DOHH2 (cell line): Measurements from ENCODE around the gene CYSRT1.

Source experiments
- H3F3A ChIP-seq: fragments of 200-600 bp; sonication (generic), shearing (Covaris generic); 2 replicates; pipeline ENCODE4 v1.6.0; 2016; ENCODE audit warnings: antibody characterized with exemption, mild to moderate bottlenecking; ENCODE audit not compliant: control insufficient read depth, insufficient read depth
- H3K27ac ChIP-seq: fragments of 200-600 bp; sonication (generic); 2 replicates; pipeline ENCODE4 v1.5.1; 2014; ENCODE audit warnings: low read depth, mild to moderate bottlenecking, low read length, moderate library complexity
- H3K27me3 ChIP-seq: fragments of 200-600 bp; sonication (generic); 2 replicates; pipeline ENCODE4 v1.6.1; 2014; ENCODE audit warnings: mild to moderate bottlenecking, low read length, mixed read lengths; ENCODE audit not compliant: control insufficient read depth
- H3K36me3 ChIP-seq: fragments of 200-600 bp; sonication (generic); 2 replicates; pipeline ENCODE4 v1.6.1; 2014; ENCODE audit warnings: mild to moderate bottlenecking, low read length, moderate library complexity, mixed read lengths; ENCODE audit not compliant: control insufficient read depth
- H3K4me1 ChIP-seq: fragments of 200-600 bp; sonication (generic); 2 replicates; pipeline ENCODE4 v1.6.1; 2014; ENCODE audit warnings: mild to moderate bottlenecking, low read length, mixed read lengths; ENCODE audit not compliant: control insufficient read depth
- H3K4me2 ChIP-seq: fragments of 200-600 bp; sonication (generic); 2 replicates; pipeline ENCODE4 v1.6.0; 2014; ENCODE audit warnings: mild to moderate bottlenecking, low read length, moderate library complexity
- H3K4me3 ChIP-seq: fragments of 200-600 bp; sonication (generic); 2 replicates; pipeline ENCODE4 v1.5.1; 2014; ENCODE audit warnings: mild to moderate bottlenecking, low read length, mixed read lengths
- H3K79me2 ChIP-seq: fragments of 200-600 bp; sonication (generic); 2 replicates; pipeline ENCODE4 v1.6.1; 2014; ENCODE audit warnings: mild to moderate bottlenecking, low read length, mixed read lengths; ENCODE audit not compliant: control insufficient read depth
- H3K9me2 ChIP-seq: fragments of 200-600 bp; sonication (generic); replicated peaks from 2 replicates; pipeline ENCODE4 v1.6.1; 2014; ENCODE audit warnings: mild to moderate bottlenecking, low read length, mixed read lengths; ENCODE audit not compliant: control insufficient read depth
- H3K9me3 ChIP-seq: fragments of 200-600 bp; sonication (generic); 2 replicates; pipeline ENCODE4 v1.6.1; 2014; ENCODE audit warnings: antibody characterized with exemption, low read length, mixed read lengths; ENCODE audit not compliant: control insufficient read depth, insufficient read depth
- H4K20me1 ChIP-seq: fragments of 200-600 bp; sonication (generic); 2 replicates; pipeline ENCODE4 v1.6.0; 2014; ENCODE audit warnings: low read depth, mild to moderate bottlenecking, antibody characterized with exemption, low read length, moderate library complexity; ENCODE audit not compliant: control insufficient read depth, insufficient read depth
- EZH2phosphoT487 ChIP-seq: fragments of 200-600 bp; sonication (generic); IDR thresholded peaks from 2 replicates; pipeline ENCODE4 v1.6.1; 2017; ENCODE audit warnings: borderline replicate concordance, mild to moderate bottlenecking, antibody characterized with exemption, low read length, moderate library complexity, mixed read lengths
- TF ChIP-seq, protein P1 (sequence below): fragments of 200-600 bp; sonication (generic); IDR thresholded peaks from one replicate; pipeline ENCODE4 v1.5.1; 2014; ENCODE audit warnings: antibody characterized with exemption, mild to moderate bottlenecking, low read depth, low read length; ENCODE audit not compliant: poor library complexity, severe bottlenecking

Gene CYSRT1

DNA sequence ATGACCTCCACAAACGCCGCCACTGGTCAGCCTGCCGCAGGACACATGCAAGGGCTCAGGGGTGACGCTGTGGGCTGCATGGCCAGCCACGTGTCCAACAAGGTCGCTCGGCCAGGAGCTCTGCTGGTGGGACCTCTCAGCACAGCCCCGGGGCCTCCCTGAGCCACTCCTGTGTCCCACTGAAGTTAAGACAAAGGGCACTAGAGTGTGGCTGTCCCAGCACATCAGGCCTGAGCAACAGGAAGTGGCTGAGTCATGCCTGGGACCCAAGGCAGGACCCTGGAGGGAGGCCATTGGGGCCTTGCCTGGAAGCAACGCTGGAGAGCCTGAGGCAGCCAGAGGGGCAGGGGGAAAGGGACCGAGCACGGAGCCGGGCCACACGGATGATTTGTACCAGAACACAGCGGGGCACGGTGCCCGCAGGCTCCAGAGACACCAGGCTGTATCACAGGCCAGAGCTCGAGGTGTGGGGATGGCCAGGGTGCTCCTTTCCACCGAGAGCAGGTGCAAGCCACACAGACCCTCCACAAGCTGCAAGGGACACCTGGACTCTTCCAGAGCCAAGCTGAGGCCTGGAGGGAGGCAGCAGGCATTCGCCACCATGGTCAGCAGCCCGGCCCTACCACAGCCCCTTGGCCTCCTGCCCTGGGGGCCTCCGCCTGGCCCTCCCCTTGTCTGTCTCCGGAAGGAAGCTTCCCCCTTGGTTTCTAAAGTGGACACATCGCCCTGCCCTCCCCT lies 46.6 kb upstream of the CYSRT1 start:
- Histone ChIP-seq H3K9me3 (no peaks in the 10 kb centered on the region), H3K4me1 (peaks cover 19% of the 10 kb centered on the region), H3K79me2 (no peaks in the 10 kb centered on the region), H4K20me1 (peaks cover 5% of the 10 kb centered on the region; the same call in 1 of the 2 replicates), H3K36me3 (peaks cover 32% of the 10 kb centered on the region), H3K27ac (no peak overlapping the region), H3K4me3 (no peak overlapping the region), H3K9me2 (no peaks in the 10 kb centered on the region), H3F3A (peaks cover 7% of the 10 kb centered on the region), H3K27me3 (no peaks in the 10 kb centered on the region), H3K4me2 (no peak overlapping the region)
- TF ChIP-seq EZH2phosphoT487 = no peak
- TF ChIP-seq, protein P1, sequence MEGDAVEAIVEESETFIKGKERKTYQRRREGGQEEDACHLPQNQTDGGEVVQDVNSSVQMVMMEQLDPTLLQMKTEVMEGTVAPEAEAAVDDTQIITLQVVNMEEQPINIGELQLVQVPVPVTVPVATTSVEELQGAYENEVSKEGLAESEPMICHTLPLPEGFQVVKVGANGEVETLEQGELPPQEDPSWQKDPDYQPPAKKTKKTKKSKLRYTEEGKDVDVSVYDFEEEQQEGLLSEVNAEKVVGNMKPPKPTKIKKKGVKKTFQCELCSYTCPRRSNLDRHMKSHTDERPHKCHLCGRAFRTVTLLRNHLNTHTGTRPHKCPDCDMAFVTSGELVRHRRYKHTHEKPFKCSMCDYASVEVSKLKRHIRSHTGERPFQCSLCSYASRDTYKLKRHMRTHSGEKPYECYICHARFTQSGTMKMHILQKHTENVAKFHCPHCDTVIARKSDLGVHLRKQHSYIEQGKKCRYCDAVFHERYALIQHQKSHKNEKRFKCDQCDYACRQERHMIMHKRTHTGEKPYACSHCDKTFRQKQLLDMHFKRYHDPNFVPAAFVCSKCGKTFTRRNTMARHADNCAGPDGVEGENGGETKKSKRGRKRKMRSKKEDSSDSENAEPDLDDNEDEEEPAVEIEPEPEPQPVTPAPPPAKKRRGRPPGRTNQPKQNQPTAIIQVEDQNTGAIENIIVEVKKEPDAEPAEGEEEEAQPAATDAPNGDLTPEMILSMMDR = no peak

DNA sequence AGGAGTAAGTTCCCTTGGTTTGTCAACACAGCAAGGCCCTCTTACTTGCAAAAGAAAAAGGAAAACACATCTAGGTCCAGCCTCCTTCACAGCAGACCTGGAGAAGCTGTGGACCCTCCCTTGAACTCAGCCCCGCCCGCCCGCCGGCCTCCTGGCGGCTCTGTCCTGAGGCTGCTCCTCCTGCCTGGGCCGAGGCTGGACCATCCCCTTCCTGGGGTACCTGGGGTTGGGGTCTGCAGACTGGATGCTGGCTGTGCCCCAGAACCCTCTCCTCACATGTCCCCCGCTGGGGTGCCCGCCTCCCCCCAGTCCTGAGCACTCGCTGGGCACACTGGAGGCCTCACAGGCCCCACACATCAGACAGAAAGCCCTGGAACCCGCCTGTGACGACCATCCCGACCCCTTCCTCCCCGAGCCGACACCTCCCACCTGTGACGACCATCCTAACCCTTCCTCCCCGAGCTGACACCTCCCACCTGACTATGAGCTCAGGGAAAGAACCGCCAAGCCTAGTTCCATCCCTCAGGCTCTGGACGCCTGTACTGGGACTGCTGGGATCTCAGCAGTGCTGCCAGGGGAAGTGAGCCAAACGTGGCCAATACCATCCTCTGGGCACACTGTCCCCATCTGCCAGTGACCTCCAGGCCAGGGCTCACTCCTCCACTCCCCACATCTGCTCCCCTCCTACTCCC lies 45.9 kb upstream of the CYSRT1 start:
- no peaks in the 10 kb centered on the region for H3K79me2 ChIP-seq
- no peak for TF ChIP-seq EZH2phosphoT487
- TF ChIP-seq, protein P1 = no peak
- H3K27me3 ChIP-seq = no peaks in the 10 kb centered on the region
- H3K4me1 ChIP-seq = peaks cover 12% of the 10 kb centered on the region
- H3K9me3 ChIP-seq = no peaks in the 10 kb centered on the region
- H3K36me3 ChIP-seq = peaks cover 38% of the 10 kb centered on the region
- no peak overlapping the region for H3K4me3 ChIP-seq
- H3K4me2 ChIP-seq = no peak overlapping the region
- no peaks in the 10 kb centered on the region for H3K9me2 ChIP-seq
- peaks cover 5% of the 10 kb centered on the region; the same call in 1 of the 2 replicates for H4K20me1 ChIP-seq
- H3F3A ChIP-seq = peaks cover 7% of the 10 kb centered on the region
- no peak overlapping the region for H3K27ac ChIP-seq

DNA sequence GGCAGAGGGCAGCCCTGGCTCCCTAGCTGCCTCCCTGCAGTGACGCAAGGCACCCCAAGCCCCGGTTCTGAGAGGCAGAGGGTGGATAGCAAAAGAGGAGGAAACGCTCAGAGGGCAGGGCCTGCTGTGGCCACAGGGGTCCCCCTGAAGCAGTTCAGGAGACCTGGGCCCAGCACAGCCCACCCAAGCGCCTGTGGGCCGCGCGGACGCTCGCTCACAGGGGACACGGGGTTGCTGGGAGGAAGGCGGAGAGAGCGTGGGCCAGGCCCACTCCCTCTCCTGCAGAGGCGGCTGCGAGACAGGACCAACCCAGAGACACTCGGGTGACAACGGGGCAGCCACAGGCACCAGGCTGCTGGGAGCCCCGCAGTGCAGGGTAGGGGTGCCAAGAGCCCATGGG lies 45.2 kb upstream of the CYSRT1 start:
- peaks cover 5% of the 10 kb centered on the region; the same call in 1 of the 2 replicates for H4K20me1 ChIP-seq
- H3K9me2 ChIP-seq = no peaks in the 10 kb centered on the region
- H3K27me3 ChIP-seq = no peaks in the 10 kb centered on the region
- peaks cover 6% of the 10 kb centered on the region for H3K4me1 ChIP-seq
- TF ChIP-seq, protein P1 = no peak
- TF ChIP-seq EZH2phosphoT487 = no peak
- no peak overlapping the region for H3K4me2 ChIP-seq
- peaks cover 38% of the 10 kb centered on the region for H3K36me3 ChIP-seq
- H3F3A ChIP-seq = peaks cover 7% of the 10 kb centered on the region
- H3K27ac ChIP-seq = no peak overlapping the region
- no peaks in the 10 kb centered on the region for H3K79me2 ChIP-seq
- no peaks in the 10 kb centered on the region for H3K9me3 ChIP-seq
- H3K4me3 ChIP-seq = no peak overlapping the region
